Epithelial cell of esophagus (primary cell): ENCODE results near the gene MYL6B.

Experiments used
- DNase-seq: peaks from one replicate; pipeline ENCODE4 v3.0.0; 2010; ENCODE audit warnings: low read depth
- H3K4me3 ChIP-seq: 2 replicates; pipeline ENCODE4 v1.5.1; 2011; ENCODE audit warnings: mild to moderate bottlenecking, low read length, control low read depth
- TF ChIP-seq, protein P1 (sequence below): IDR thresholded peaks from 2 replicates; pipeline ENCODE4 v1.5.1; 2011; ENCODE audit warnings: low read depth, mild to moderate bottlenecking, low read length, control low read depth, inconsistent platforms; ENCODE audit not compliant: insufficient read depth; ENCODE audit errors: missing control alignments

Gene MYL6B

DNA sequence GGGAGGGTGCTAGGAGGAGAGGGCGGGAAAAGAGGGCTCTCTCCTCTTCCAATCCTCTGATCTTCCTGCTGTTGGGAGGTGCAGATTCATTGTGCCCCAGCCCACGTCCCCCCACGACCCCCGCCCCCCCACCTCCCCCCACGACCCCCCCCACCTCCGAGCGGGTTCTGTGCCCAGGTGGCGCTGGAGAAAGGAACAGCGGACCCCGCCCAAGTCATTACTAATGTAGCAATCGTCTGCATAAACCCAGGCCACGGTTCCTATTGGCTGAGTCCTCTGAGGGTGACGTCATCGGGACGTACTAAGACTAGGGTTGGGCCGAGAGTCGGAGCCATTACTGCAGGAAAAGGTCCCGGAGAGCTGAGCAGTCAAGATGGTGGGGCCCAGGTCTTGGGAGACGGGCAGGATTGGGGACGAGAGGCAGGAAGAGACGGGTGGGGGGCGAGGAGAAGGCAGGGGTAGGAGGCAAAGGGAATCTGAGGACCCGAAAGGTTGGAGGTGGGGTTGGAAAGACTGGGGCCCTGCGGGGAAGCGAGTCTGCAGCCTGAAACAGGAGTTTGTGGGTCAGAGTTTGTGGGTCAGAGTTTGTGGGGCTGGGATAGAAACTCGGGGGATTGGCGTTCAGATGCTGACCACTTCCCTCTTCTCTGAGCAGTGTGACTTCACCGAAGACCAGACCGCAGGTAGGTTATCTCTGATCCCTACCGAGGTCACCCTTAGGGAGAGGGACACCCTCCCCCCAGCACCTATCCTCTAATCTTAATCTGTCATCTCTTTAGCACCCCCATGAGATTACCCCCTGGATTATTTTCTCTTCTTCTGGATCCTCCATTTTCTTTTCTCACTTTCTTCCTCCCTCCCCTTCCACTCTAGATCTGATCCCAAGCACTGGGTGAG is 5.9 kb downstream of the MYL6B start, which contains the start of gene MYL6:
Gene MYL6, plus strand, starts transcription at position 331 of the 897 bp plus-strand sequence. Its CDS starts 43 bp downstream, at position 374.
- peak within 1 kb of the TSS; percentile 100 for H3K4me3 ChIP-seq
- peak; percentile 99 for DNase-seq
- TF ChIP-seq, protein P1, sequence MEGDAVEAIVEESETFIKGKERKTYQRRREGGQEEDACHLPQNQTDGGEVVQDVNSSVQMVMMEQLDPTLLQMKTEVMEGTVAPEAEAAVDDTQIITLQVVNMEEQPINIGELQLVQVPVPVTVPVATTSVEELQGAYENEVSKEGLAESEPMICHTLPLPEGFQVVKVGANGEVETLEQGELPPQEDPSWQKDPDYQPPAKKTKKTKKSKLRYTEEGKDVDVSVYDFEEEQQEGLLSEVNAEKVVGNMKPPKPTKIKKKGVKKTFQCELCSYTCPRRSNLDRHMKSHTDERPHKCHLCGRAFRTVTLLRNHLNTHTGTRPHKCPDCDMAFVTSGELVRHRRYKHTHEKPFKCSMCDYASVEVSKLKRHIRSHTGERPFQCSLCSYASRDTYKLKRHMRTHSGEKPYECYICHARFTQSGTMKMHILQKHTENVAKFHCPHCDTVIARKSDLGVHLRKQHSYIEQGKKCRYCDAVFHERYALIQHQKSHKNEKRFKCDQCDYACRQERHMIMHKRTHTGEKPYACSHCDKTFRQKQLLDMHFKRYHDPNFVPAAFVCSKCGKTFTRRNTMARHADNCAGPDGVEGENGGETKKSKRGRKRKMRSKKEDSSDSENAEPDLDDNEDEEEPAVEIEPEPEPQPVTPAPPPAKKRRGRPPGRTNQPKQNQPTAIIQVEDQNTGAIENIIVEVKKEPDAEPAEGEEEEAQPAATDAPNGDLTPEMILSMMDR = no peak

DNA sequence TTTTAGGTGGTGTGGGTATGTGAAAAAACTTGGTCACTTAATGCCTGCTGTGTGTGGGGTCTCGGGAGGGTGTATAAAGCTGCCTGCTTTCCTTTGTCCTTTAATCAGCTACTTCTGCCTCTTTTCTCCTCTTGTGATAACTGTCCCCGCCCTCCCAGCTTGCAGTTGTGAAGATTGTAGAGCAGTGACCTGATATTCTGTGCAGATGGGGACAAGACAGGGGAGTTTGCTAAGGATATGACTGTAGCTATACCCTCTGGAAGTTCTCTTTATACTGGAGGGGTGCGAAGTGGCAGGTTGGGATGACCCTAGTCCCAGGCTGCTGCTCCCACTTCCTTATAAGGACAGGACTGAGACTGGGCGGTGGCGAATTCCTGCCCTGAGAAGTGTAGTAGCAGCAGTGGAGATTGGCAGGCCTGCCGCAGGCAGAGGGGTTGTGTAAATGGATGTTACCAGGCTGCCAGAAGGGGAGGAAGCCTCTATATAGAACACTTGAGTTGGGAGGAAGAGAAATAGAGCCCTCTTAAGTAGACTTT is 6.6 kb downstream of the MYL6B start:
- H3K4me3 ChIP-seq = peak overlapping the region; percentile 100
- TF ChIP-seq, protein P1 = no peak
- DNase-seq = peak; percentile 80

DNA sequence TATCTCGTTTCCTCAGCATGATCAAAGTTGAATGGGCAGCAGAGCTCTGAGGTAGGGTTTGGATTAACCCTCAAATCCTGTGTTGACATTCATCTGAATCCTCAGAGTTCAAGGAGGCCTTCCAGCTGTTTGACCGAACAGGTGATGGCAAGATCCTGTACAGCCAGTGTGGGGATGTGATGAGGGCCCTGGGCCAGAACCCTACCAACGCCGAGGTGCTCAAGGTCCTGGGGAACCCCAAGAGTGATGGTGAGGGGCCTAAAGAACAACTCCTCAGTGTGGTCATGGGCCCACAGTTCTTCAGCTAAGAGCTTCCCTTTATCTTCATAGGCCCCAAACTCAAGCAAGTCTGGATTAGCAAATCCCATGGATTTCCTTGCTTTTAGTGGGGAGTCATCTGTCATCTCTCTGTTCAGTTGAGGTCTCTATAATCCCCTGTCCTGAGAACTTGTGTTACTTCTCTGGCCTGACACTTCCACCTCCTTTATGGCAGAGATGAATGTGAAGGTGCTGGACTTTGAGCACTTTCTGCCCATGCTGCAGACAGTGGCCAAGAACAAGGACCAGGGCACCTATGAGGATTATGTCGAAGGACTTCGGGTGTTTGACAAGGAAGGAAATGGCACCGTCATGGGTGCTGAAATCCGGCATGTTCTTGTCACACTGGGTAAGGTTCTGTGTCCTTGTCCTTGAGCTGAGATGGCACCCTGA is 7.2 kb downstream of the MYL6B start:
- TF ChIP-seq, protein P1 = no peak
- DNase-seq = no peak
- H3K4me3 ChIP-seq = peak overlapping the region; percentile 100

DNA sequence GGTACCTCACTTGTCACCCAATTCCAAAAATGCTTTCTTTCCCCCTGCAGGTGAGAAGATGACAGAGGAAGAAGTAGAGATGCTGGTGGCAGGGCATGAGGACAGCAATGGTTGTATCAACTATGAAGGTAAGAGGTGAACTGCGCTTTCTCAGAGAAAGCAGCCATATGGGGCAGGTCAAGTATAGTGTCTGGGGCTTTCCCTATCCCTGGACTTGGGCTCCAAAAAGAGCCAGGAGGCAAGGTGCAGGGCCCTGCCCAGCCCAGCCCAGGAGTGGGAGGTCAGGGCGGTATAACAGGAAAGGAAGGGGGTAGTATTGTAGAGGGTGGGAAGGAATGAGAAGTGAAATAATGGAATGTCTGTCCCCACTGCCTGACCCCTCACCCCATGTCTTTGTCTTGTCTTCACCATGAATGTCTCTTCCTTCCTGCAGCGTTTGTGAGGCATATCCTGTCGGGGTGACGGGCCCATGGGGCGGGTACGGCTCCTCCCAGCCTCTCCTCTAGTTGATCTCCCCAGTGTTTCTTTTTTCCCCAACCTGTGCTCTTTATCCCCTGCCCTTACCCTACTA is 7.9 kb downstream of the MYL6B start:
- peak; percentile 55 for DNase-seq
- H3K4me3 ChIP-seq = peak overlapping the region; percentile 100
- TF ChIP-seq, protein P1 = peak; percentile 15

DNA sequence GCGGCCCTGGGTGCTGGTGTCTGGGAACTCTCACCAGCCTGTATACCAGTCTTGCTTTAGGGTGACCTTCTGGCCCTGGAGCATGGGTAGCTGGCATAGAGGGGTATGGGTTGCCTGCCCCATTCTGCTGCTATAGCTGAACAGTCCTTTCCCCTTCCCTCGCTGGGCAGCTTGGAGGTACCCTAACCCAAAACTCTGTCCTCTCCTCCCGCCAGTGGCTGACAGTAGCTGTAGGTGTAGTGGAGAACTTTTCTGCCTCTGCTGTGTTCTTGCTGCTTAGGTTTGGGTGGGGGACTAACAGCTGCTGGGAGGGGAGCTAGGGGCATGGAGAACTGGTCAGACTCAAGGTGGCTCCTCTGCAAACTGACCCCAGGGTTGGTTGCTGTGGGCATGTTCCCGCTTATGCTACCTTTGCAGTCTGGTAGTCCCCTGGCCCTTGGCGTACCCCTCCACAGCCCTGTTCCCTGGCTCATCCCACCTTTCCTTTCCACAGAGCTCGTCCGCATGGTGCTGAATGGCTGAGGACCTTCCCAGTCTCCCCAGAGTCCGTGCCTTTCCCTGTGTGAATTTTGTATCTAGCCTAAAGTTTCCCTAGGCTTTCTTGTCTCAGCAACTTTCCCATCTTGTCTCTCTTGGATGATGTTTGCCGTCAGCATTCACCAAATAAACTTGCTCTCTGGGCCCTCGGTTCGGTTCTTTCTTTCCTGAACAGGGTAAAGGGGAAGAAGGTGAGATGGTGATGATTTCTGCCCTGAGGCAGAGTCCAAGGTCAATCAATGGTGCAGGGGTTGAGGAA is 8.7 kb downstream of the MYL6B start:
- H3K4me3 ChIP-seq = peak overlapping the region; percentile 100
- TF ChIP-seq, protein P1 = no peak
- no peak for DNase-seq

DNA sequence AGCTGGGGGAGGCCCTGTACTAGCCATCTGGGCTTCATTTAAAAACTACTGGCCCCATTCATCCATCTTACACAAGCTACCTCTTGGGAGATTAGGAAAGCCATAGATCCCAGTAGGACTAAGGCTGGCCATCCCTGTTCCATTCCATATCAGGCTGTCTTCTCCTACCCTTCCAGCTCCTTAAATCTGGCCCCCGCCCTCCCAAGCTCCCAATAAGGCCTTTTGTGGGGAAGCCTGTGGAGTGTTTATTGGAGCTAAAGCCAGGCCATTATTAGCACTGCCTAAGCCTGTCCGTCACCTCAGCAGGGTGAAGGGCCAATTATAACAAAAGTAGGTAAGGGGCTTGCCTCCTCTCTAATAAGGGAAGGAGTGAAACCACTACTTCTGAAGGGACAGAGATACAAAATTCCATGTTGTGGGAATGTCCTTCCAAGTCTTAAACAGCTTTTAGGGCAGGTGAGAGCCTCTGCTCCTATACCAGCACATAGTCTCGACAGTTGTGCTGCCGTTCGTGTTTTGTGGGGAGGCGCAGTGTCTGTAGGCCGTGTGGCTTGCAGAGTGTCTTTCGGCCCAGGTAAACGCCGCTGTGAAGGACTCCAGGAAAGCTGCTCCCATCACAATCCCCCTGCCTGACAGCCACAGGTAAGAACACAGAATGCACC is 9.4 kb downstream of the MYL6B start:
- DNase-seq = no peak
- TF ChIP-seq, protein P1 = no peak
- H3K4me3 ChIP-seq = no peak overlapping the region
